Vagina (tissue), 2 donors: ENCODE data around the gene OR8B3. TPM values are rescaled to one million over a fixed set of nuclear protein-coding genes. Genes with fewer than 3 reads are reported as not detected.
"Not testable (repeated sequence)": the region's sequence is repeated elsewhere in the genome, so short reads cannot be mapped to it uniquely, and the experiment has no call there.

Experiments
- DNase-seq, 2 donors: peaks; one replicate each; pipeline ENCODE4 v3.0.0-alpha.2; 2017; ENCODE audit errors: extremely low spot score in 2 of 2
- H3K27ac ChIP-seq: fragments of 200-600 bp; sonication (generic); one replicate; pipeline ENCODE4 v1.5.1; 2019
- H3K27me3 ChIP-seq: fragments of 200-600 bp; sonication (generic); one replicate; pipeline ENCODE4 v1.5.1; 2019
- H3K36me3 ChIP-seq, 2 donors: fragments of 200-600 bp; sonication (generic); one replicate each; pipeline ENCODE4 v1.5.1; 2017 to 2019
- H3K4me1 ChIP-seq: fragments of 200-600 bp; sonication (generic); one replicate; pipeline ENCODE4 v1.5.1; 2019
- H3K4me3 ChIP-seq, 2 donors: fragments of 200-600 bp; sonication (generic); 1 replicate in 1 of 2; 2 replicates in 1 of 2; pipeline ENCODE4 v1.5.1; 2016 to 2019
- H3K9me3 ChIP-seq: fragments of 200-600 bp; sonication (generic); one replicate; pipeline ENCODE4 v1.5.1; 2019
- POLR2A ChIP-seq, 2 donors: fragments of 450-650 bp; IDR thresholded peaks; one replicate each; pipeline ENCODE4 v1.6.1; 2017; ENCODE audit warnings: antibody characterized with exemption in 2 of 2, mild to moderate bottlenecking in 2 of 2, moderate library complexity in 2 of 2
- POLR2AphosphoS5 ChIP-seq, 2 donors: sonication (generic); formaldehyde crosslinking; IDR thresholded peaks; one replicate each; pipeline ENCODE4 v1.9.0; 2017; ENCODE audit warnings: antibody characterized with exemption in 2 of 2, mild to moderate bottlenecking in 2 of 2, low read depth in 1 of 2; ENCODE audit not compliant: insufficient read depth in 1 of 2
- intact Hi-C: fragments of 100-400 bp; cut with DNase I; formaldehyde crosslinking; loops from one replicate; pipeline ENCODE4 v1.15.1; 2023
- total RNA-seq: library from RNA; depleted of rRNA; stranded (reverse); fragments of >200 nt; gene quantifications from one replicate; pipeline ENCODE4 v1.2.3, GENCODE V29; 2016
- TF ChIP-seq, protein P1 (sequence below), 3 experiments: fragments of 450-650 bp in 2 of 3; fragments of 200-600 bp in 1 of 3; sonication (generic) in 1 of 3; IDR thresholded peaks; one replicate each; pipeline ENCODE4 v1.5.1; 2017 to 2019; ENCODE audit warnings: antibody characterized with exemption in 3 of 3, mild to moderate bottlenecking in 2 of 3, moderate library complexity in 2 of 3

Gene OR8B3
- total RNA-seq, 1 donor from 2014 or later: not detected

DNA sequence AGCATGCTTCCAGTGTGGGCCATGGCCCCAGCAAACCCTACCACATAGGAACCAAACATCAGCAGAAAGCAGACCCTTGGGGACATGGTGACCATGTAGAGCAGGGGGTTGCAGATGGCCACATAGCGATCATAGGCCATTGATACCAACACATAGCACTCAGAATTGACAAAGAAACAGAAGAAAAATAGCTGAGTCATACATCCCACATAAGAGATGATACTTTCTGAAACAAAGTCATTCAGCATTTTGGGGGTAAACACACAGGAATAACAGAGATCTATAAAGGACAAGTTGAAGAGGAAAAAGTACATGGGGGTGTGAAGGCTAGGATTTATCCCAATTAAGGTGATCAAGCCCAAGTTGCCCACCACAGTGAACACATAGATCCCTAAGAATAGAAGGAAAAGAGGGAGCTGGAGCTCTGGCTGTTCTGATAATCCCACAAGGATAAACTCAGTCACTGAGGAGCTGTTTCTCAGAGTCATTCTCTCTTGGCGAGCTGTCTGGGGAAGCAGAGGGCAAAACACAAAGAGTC lies 25.6 kb upstream of the OR8B3 start, which contains the start of gene OR8B4:
Gene OR8B4 (minus strand): TSS at position 488 of the 538 bp plus-strand sequence. CDS start 0 bp downstream, at position 488.
- TF ChIP-seq, protein P1, sequence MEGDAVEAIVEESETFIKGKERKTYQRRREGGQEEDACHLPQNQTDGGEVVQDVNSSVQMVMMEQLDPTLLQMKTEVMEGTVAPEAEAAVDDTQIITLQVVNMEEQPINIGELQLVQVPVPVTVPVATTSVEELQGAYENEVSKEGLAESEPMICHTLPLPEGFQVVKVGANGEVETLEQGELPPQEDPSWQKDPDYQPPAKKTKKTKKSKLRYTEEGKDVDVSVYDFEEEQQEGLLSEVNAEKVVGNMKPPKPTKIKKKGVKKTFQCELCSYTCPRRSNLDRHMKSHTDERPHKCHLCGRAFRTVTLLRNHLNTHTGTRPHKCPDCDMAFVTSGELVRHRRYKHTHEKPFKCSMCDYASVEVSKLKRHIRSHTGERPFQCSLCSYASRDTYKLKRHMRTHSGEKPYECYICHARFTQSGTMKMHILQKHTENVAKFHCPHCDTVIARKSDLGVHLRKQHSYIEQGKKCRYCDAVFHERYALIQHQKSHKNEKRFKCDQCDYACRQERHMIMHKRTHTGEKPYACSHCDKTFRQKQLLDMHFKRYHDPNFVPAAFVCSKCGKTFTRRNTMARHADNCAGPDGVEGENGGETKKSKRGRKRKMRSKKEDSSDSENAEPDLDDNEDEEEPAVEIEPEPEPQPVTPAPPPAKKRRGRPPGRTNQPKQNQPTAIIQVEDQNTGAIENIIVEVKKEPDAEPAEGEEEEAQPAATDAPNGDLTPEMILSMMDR (IDR thresholded peaks at IDR 0.05): no peak
- TF ChIP-seq POLR2AphosphoS5 (IDR thresholded peaks at IDR 0.05; ENCODE audit: insufficient read depth in 1 of 2, low read depth in 1 of 2) (no peak), POLR2A (IDR thresholded peaks at IDR 0.05) (no peak)
- Histone ChIP-seq H3K27me3 (no peaks in the 10 kb centered on the region), H3K27ac (no peak within 1 kb of the TSS), H3K4me1 (no peaks in the 10 kb centered on the region), H3K36me3 (no peaks in the 10 kb centered on the region), H3K9me3 (no peaks in the 10 kb centered on the region), H3K4me3 (no peak within 1 kb of the TSS)
- no peak for DNase-seq
- intact Hi-C loops: no loop called here

DNA sequence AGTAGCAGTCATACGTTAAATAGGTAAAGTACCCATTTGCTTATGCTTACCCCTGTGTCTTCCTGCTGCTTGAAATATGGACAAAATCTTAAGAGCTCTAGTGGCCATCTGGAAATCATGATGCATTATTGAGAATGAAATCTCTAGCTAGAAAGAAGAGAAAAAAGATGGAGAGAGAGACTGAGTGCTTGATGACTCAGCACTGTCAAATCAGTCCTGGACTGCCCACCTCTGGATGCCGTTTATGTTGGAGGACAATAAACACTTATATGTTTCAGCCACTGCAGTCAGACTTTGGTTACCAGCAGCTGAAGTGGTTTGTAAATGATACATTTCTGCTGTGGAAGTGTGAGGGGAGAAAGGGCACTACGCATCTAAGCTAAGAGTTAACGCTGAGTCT lies 22.2 kb upstream of the OR8B3 start:
- Histone ChIP-seq H3K27me3 (no peaks in the 10 kb centered on the region), H3K27ac (no peak overlapping the region), H3K4me3 (no peak overlapping the region), H3K9me3 (no peaks in the 10 kb centered on the region), H3K4me1 (no peaks in the 10 kb centered on the region), H3K36me3 (no peaks in the 10 kb centered on the region)
- TF ChIP-seq POLR2AphosphoS5 (IDR thresholded peaks at IDR 0.05; ENCODE audit: insufficient read depth in 1 of 2, low read depth in 1 of 2) (no peak), POLR2A (IDR thresholded peaks at IDR 0.05) (no peak)
- TF ChIP-seq, protein P1 (IDR thresholded peaks at IDR 0.05): no peak
- DNase-seq: no peak
- intact Hi-C loops: no loop called here

DNA sequence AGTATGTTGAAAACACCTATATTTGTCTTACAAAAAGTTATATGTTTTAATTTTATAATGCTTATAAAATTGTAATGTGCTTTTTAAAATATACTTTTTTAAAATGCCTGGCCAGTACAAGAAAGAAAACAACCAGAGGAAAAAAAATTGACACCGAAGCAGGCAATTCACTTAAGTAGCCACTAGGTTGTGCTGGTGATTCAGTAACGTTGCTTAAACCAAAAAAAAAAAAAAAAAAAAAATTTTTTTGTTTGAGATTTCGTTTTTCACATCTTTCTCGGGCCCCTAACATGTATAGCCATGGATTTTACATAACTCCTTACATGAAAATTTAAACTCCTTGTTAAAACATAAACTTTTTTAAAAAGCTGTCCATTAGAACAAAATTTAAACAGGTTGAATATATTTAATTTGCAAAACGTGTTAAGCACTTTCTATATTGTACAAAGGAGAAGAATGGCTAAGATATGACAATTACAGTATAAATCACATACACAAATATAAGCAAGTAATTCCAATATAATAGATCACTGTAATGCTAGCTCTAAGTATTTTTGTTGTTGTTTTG lies 16.6 kb upstream of the OR8B3 start:
- TF ChIP-seq POLR2AphosphoS5 (IDR thresholded peaks at IDR 0.05; ENCODE audit: insufficient read depth in 1 of 2, low read depth in 1 of 2) (no peak), POLR2A (IDR thresholded peaks at IDR 0.05) (no peak)
- TF ChIP-seq, protein P1 (IDR thresholded peaks at IDR 0.05): peak in 1 of 3 experiments; percentile 10
- intact Hi-C loops: loop anchor here (10.0 kb wide), 1 partner anchor 169 kb away; no protein-coding TSS in a partner anchor
- H3K9me3 ChIP-seq: no peaks in the 10 kb centered on the region
- no peaks in the 10 kb centered on the region for H3K27me3 ChIP-seq
- no peaks in the 10 kb centered on the region for H3K4me1 ChIP-seq
- H3K27ac ChIP-seq: no peak overlapping the region
- no peak for DNase-seq
- H3K36me3 ChIP-seq: no peaks in the 10 kb centered on the region
- H3K4me3 ChIP-seq: no peak overlapping the region

DNA sequence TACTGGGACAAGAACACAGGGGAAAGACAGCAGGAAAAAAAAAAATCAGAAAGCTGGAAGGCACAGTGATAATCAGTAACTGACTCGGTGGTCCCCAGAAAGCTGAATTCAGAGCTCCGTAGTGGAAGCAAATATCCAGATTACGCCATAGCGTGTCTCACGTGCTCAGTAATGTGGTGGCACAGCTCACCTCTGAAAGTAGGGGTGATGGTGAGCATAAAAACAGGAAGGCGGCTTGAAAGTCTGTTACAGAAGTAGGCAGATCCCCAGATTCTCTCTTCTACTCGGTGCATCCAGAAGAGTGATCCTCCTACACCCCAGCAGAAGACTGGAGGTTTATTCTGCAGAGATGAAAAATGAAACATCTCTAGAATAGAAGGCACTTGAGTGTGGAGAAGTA lies 11.1 kb upstream of the OR8B3 start:
- no peaks in the 10 kb centered on the region for H3K36me3 ChIP-seq
- no peak overlapping the region for H3K27ac ChIP-seq
- H3K9me3 ChIP-seq: no peaks in the 10 kb centered on the region
- no peaks in the 10 kb centered on the region for H3K27me3 ChIP-seq
- TF ChIP-seq POLR2AphosphoS5 (IDR thresholded peaks at IDR 0.05; ENCODE audit: insufficient read depth in 1 of 2, low read depth in 1 of 2) (no peak), POLR2A (IDR thresholded peaks at IDR 0.05) (no peak)
- TF ChIP-seq, protein P1 (IDR thresholded peaks at IDR 0.05): no peak
- no peaks in the 10 kb centered on the region for H3K4me1 ChIP-seq
- intact Hi-C loops: loop anchor here (10.0 kb wide), 1 partner anchor 175 kb away; no protein-coding TSS in a partner anchor
- no peak overlapping the region for H3K4me3 ChIP-seq
- no peak for DNase-seq

DNA sequence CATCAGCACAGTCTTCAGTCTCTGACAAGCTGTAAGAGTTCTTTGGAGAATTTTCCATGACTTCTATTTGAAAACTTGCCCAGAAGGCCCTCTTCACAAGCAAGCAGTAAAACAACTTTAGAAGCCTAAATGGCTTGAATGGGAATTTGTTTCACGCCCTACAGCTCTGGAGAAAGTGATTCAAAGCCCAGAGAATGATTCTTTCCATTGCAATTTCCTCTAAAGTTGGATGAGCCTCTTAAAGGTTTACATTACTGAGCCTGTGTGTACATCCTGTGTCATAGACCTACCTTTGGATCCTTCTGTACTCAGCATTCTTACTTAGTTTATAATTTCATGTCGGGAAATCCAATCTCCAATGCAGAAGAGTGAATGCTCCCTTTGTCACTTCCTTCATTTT lies 6.8 kb upstream of the OR8B3 start:
- H3K27ac ChIP-seq: no peak overlapping the region
- intact Hi-C loops: no loop called here
- no peaks in the 10 kb centered on the region for H3K27me3 ChIP-seq
- H3K36me3 ChIP-seq: no peaks in the 10 kb centered on the region
- DNase-seq: no peak
- TF ChIP-seq POLR2A (IDR thresholded peaks at IDR 0.05): no peak
- TF ChIP-seq, protein P1 (IDR thresholded peaks at IDR 0.05): no peak
- no peak for TF ChIP-seq POLR2AphosphoS5 (IDR thresholded peaks at IDR 0.05; ENCODE audit: insufficient read depth in 1 of 2, low read depth in 1 of 2)
- no peaks in the 10 kb centered on the region for H3K4me1 ChIP-seq
- no peak overlapping the region for H3K4me3 ChIP-seq
- H3K9me3 ChIP-seq: no peaks in the 10 kb centered on the region

DNA sequence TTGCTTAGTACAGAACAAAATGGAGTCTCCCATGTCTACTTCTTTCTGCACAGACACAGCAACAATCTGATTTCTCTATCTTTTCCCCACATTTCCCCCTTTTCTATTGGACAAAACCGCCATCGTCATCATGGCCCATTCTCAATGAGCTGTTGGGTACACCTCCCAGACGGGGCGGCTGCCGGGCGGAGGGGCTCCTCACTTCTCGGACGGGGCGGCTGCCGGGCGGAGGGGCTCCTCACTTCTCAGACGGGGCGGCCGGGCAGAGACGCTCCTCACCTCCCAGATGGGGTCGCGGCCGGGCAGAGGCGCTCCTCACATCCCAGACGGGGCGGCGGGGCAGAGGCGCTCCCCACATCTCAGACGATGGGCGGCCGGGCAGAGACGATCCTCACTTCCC lies 4.4 kb upstream of the OR8B3 start:
- H3K27me3 ChIP-seq, intact Hi-C loops, H3K4me1 ChIP-seq, H3K27ac ChIP-seq, DNase-seq, H3K9me3 ChIP-seq, H3K4me3 ChIP-seq, H3K36me3 ChIP-seq: not testable (repeated sequence)
